Activated T-helper 1 cell treated with Interleukin-2 at 50 U/mL for 16 hours (primary cell): ENCODE measurements around the gene FBN3.
"Not testable (repeated sequence)": the region's sequence is repeated elsewhere in the genome, so short reads cannot be mapped to it uniquely, and the experiment has no call there.

ENCODE experiments used
- DNase-seq: peaks from one replicate; pipeline ENCODE4 v3.0.0-alpha.2; 2020; ENCODE audit warnings: low read depth

FBN3 gene

DNA sequence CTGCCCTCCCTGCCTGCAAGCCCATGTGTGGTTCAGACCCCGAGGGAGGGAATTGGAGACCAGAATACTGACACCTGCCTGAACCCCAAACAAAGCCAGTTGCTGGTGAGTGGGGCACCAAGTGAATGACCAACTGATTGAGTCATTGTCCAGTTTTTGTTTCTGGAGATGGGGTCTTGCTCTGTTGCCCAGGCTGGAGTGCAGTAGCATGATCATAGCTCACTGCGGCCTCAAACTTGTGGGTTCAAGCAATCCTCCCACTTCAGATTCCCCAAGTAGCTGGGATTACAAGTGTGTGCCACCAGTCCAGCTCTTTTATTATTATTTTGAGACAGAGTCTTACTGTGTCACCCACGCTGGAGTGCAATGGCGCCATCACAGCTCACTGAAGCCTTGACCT, 92.9 kb downstream of the FBN3 start:
- no peak for DNase-seq

DNA sequence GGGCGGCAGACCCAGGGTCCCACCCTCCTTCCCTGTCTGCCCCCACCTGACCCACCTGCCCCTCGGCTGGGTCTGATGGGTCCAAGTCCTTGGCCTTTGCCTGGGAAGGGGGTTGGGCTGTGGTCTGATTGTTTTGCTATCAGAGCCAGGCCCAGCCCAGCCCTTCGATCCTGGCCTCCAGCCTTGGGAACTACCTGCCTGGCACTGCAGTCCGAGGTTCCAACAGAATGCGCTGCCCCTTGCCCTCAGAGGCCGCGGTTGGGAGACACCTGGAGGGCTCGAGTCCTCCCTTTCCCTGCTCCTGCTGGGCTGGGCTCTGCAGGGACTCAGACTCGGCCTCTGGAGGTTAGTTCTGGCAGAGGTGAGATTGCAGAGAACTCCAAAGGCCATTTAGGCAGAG, 95.2 kb downstream of the FBN3 start:
- no peak for DNase-seq

DNA sequence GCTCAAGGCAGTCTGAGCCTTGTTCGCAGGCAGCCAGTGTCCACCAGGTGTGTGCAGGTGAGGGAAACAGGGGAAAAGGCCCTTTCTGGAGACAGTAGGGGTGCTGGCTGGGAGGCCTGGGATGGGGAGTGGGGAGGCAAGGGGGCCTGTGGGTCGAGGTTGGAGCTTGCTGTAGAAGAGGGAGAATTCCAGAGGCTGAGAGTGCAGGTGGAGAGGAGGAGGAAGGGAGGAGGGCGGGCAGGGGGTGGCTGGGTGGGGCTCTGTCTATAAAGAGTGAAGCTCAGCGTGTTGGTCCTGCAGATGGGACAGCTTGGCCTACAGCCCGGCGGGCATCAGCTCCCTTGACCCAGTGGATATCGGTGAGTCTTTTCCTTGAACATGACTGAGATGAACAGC, 96.9 kb downstream of the FBN3 start, which contains the start of gene CCL25:
Gene CCL25 (plus strand): TSS at position 297 of the 396 bp plus-strand sequence. CDS start 290 bp downstream, outside the sequence.
- no peak for DNase-seq

DNA sequence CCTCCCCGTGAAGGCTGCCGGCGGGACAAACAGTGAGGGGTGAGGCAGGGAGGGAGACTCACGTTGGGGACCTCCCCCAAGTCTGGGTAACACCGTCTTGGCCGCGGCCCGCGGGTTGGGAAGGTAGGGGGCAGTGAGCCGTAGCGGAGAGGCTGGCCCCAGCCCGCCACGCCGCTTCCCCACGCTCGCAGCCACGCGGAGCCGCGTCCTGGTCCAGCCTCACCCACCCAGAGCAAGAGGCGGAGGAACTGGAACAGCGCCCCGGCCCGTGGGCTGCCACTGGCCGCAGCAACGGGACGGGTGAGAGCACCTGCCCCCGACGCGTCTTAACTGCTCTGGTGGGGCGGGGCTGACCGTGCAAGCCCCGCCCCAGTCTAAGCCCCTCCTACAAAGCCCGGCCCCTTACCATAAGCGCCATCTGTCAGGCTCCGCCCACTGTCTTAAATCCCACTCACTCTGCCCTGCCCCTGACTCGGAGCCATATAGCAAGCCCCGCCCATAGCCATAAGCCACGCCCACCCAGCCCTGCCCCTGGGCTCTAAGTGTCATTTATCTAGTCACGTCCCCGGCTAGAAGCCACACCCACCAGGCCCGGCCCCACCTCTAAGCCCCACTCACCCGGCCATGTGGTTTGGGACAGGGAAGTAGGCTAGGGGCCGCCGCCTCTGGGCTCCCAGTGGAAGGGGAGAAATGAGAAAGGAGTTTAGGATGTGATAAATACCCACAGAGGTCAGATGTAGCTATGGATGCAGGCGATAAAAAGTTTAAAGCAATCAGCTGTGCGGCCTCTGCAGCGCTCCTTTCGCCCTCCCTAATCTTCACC, 98.9 kb downstream of the FBN3 start:
- DNase-seq, result peak; percentile 62

DNA sequence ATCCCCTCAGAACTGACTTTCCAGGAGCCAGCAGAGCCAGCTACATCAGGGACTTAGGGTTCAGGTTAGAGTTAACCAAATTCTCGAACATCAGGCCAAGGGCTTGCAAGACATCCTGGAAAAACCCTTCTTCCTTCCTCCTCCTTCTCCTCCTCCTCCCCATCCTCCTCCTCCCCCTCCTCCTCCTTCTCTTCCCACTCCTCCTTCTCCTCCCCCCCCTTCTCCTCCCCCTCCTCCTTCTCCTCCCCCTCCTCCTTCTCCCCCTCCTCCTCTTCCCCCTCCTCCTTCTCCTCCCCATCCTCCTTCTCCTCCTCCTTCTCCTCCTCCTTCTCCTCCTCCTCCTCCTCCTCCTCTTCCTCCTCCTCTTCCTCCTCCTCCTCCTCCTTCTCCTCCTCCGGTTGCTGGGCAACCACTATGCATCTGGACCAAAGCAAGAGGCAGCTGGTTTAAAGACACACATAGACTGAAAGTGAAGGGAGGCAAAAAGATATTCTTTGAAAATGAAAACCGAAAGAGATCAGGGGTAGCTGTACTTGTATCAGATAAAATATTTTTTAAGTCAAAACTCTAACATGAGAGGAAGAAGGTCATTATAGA, 102.7 kb downstream of the FBN3 start:
- DNase-seq, result no peak

DNA sequence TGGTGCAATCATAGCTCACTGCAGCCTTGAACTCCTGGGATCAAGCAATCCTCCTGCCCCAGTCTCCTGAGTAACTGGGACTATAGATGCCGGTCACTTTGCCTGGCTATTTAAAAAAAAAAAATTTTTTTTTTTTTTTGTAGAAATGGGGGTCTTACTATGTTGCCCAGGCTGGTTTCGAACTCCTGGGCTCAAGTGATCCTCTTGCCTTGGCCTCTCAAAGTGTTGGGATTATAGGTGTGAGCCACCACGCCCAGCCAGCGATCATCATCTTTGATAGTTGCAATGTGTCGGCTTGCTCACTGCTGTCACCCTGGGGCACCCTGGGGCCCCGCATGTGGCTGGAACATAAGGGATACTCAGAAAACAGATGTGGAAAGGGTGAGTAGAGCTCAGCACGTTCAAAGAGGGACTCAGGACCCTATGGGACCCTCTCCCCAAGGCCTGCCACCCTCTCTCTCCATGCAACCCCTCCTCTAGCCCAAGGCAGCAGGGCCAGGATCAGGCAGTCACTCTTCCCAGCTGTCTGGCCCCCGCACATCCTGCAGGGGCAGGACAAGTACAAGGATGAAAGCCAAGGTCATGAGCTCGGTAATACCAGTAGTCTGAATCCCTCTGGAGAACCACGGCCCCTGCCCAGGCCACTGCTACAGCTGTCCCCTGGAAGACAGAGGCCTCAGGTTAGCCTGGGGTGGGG, 103.4 kb downstream of the FBN3 start:
- DNase-seq, result no peak

DNA sequence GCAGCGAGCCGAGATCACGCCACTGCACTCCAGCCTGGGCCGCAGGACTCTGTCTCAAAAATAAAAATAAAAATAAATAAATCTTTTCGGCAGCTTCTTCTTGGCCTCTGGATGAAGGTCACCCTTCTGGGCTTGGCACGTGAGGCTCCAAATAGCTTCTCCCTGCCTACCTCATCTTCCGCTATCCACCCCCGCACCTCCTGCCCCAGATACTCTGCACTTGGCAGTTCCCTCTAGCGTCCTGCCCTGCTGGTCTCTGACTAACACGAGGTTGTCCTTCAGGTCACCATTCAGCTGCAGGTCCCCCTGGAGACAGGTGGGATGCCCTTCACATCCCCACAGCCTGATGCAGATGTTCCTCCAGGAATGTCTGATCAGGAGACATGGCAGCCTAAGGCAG, 105.4 kb downstream of the FBN3 start:
- DNase-seq, result no peak

- DNase-seq, result no peak
These were observed 106.5 kb downstream of the FBN3 start for GRCh38 chr19:8042900-8043299.

DNA sequence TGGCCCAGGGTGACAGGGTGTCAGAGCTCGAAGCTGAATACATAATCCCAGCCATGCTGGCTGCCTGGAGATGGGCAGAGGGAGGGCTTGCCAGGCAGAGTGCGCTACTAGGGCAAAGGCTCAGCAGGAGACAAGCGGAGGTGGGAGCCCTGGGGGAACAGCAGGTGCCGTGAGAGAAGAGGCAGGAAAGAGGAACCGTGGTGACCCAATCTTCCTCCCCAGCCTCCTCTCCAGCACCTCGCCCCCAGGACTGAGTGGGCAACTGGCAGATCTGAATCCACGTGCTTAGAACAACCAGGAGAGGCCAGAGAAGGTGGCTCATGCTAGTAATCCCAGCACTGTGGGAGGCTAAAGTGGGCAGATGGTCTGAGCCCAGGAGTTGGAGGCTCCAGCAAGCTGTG, 107.9 kb downstream of the FBN3 start:
- no peak for DNase-seq

DNA sequence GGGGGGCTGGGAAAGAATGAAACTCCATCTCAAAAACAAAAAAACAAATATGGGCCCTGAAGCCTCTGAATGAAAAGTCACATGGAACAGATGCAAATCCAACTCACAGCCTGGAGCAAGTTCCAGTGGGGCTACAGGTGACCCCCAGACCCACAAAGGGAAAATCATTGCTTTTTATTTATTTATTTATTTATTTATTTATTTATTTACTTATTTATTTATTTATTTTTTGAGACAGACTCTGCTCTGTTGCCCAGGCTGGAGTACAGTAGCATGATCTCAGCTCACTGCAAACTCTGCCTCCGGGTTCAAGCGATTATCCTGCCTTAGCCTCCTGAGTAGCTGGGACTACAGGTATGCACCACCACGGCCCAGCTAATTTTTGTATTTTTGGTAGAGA, 110.2 kb downstream of the FBN3 start:
- no peak for DNase-seq

- no peak for DNase-seq
These were observed 110.6 kb downstream of the FBN3 start for GRCh38 chr19:8038815-8039214.

DNA sequence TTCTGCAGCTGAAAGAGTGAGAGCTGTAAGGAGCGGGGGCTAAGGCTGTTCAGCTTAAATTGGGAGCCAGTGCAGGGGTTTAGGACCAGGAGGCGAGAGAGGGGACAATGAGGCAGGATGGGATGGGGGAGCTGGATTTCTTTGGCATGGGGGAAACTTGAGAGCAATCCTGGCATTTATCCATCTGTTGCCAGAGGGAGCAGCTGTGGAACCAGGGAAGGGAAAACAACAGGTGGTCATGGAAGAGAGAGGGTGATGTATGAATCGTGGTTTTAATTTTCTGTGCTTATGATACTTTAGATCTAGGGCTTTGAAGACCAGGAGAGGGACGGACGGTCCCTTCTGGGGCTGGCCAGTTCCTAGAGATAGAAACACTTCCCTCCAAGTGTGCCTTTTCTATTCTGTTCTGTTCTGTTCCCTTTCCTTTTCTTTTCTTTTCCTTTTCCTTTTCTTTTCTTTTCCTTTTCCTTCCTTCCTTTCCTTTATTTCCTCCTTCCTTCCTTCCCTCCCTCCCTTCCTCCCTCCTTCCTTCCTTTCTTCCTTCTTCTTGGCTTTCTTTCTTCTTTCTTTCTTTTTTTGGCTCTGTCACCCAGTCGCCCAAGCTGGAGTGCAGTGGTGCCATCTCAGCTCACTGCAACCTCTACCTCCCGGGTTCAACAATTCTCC, 112.8 kb downstream of the FBN3 start:
- DNase-seq, result no peak

- DNase-seq, result no peak
These were observed 115.2 kb downstream of the FBN3 start for GRCh38 chr19:8034178-8034525.

DNA sequence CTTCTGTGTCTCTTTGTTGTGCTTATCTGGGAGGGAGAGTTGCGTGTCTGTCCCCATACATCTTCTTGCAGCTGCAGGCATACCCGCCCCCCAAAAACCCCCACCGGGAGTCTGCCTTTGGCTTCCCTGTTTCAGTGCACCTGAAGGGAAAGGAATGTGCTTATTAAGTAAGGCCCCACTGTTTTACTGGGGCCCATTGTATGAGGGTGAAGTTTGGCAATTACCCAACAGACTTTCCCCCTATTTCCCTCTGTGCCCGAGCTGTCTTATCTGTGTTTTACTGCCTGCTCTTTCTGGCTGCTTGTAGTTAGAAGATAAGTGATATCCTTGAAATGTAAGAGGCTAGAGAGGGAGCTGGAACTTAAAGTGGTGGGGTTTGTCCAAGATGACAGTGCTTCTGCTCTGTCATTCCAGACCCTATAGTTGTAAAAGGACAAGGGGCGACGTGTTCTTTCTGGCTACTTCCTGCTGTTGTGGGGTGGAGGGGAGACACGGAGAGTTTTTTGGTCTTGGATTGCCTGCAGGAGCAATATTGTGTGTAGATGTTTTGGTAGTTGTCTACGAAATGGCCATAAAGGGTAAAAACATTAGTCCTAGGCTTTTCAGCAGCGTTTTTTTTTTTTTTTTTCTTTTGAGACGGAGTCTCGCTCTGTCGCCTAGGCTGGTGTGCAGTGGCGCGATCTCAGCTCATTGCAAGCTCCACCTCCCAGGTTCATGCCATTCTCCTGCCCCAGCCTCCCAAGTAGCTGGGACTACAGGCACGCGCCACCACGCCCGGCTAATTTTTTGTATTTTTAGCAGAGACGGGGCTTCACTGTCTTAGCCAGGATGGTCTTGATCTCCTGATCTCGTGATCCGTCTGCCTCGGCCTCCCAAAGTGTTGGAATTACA, 115.9 kb downstream of the FBN3 start:
- not testable (repeated sequence) for DNase-seq

GRCh38 chr19:8030960-8031359, 118.4 kb downstream of the FBN3 start:
- no peak for DNase-seq

DNA sequence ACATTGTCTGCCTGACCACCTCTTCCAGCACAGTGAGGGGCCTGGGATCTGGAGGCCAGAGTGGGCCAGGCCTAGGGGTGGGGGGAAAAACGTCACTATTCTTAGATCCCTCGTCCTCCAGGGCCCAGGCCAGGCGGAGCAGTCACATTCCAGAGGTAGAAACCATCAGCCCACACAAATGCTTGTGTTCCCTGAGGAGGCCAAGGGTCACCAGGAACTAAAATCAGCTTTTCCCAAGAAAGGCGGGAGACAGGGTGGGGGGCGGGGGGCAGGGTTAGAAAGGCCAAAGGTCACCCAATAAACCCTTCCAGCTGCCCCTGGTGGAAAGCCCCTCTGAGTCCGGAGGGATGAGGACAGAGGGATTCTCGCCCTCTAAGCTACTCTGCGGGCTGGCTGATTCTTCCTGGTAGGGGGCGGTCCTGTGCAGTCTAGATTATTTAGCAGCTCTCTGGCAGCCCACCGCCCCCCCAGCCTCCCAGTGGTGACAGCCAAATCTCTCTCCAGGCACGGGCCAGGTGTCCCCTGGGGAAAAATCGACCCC, 120.4 kb downstream of the FBN3 start:
- no peak for DNase-seq

DNA sequence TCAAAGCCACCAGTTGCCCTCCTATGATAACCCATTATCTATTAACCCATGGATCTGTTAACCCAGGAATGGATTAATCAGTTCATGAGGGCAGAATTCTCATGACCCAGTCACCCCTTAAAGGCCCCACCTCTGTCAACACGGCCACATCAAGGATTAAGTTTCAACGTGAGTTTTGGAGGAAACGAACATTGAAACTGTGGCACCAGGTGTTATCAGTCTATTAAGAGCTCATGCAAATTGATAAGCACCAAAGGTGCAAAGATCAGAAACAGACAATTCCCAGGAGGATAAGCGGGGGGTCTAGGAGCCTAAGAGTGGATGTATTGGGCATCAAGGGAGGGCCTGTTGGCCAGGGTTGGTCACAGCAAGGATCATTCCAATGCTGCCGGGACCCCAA, 124.1 kb downstream of the FBN3 start:
- no peak for DNase-seq

DNA sequence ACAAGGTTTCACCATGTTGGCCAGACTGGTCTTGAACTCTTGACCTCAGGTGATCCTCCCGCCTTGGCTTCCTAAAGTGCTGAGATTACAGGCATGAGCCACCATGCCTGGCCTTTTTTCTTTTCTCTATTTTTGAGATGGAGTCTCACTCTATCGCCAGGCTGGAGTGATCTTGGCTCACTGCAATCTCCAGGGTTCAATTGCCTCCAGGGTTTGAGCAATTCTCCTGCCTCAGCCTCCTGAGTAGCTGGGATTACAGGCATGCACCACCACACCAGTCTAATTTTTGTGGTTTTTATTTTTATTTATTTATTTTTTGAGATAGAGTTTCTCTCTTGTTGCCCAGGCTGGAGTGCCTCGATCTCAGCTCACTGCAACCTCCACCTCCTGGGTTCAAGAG, 125.1 kb downstream of the FBN3 start:
- DNase-seq, result not testable (repeated sequence)

- DNase-seq, result no peak
These were observed 126.0 kb downstream of the FBN3 start for GRCh38 chr19:8023371-8023770.

DNA sequence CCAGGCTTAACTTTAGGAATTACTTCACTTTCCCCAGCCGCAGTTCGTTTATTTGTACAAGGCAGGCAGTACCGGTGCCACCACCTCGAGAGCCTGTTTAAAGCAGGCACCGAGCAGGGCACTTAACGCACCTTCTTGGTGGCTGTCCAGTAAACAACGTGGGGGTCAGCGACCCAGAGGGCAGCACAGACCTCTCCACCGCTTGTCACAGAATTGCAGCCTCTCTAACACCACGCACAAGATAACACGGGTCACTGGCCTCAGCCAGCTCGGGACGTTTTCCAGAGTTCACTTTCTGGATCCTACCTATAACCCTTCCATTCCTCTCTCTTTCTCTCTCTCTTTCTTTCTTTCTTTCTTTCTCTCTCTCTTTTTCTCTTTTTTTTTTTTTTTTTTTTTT, 127.1 kb downstream of the FBN3 start:
- no peak for DNase-seq

- DNase-seq, result no peak
These were observed 128.0 kb downstream of the FBN3 start for GRCh38 chr19:8021374-8021773.
